Chondrocyte (in vitro differentiated cells): ENCODE data around the gene GPC1. TPM values are rescaled to one million over a fixed set of nuclear protein-coding genes. Genes with fewer than 3 reads are reported as not detected.

ENCODE experiments used
- DNase-seq: peaks from one replicate; pipeline ENCODE4 v3.0.0; 2021; ENCODE audit warnings: mixed read lengths, low spot score
- H3K27ac Mint-ChIP-seq: one replicate; pipeline ENCODE4 v1.8.0; 2021; ENCODE audit warnings: mild to moderate bottlenecking, moderate library complexity, mixed read lengths; ENCODE audit not compliant: unreplicated experiment
- H3K27me3 Mint-ChIP-seq: 2 replicates; pipeline ENCODE4 v1.8.0; 2021; ENCODE audit warnings: low read depth, mixed read lengths
- H3K36me3 Mint-ChIP-seq: 2 replicates; pipeline ENCODE4 v1.8.0; 2021; ENCODE audit warnings: low read depth, mixed read lengths
- H3K4me1 Mint-ChIP-seq: 2 replicates; pipeline ENCODE4 v1.8.0; 2021; ENCODE audit warnings: low read depth, mild to moderate bottlenecking, mixed read lengths
- H3K4me3 Mint-ChIP-seq: one replicate; pipeline ENCODE4 v1.8.0; 2021; ENCODE audit warnings: mild to moderate bottlenecking, moderate library complexity, mixed read lengths; ENCODE audit not compliant: unreplicated experiment
- H3K9me3 Mint-ChIP-seq: 2 replicates; pipeline ENCODE4 v1.8.0; 2021; ENCODE audit warnings: low read depth, mixed read lengths
- CTCF ChIP-seq: fragments of 200-600 bp; sonication (generic); IDR thresholded peaks from 2 replicates; pipeline ENCODE4 v1.5.0; 2021; ENCODE audit warnings: antibody characterized with exemption, mild to moderate bottlenecking, moderate library complexity
- total RNA-seq: library from RNA; stranded (reverse); gene quantifications from 3 replicates; pipeline ENCODE4 v1.2.1, GENCODE V29; 2021

GPC1 gene
- total RNA-seq, 1 donor from 2014 or later, result 264 TPM

GRCh38 chr2:240424341-240425235 is 10.9 kb upstream of the GPC1 start:
- no peak overlapping the region for H3K27ac Mint-ChIP-seq
- H3K27me3 Mint-ChIP-seq, result no peaks in the 10 kb centered on the region
- H3K4me1 Mint-ChIP-seq, result no peaks in the 10 kb centered on the region
- peaks cover 14% of the 10 kb centered on the region for H3K9me3 Mint-ChIP-seq
- no peak for TF ChIP-seq CTCF
- H3K4me3 Mint-ChIP-seq, result no peak overlapping the region
- H3K36me3 Mint-ChIP-seq, result no peaks in the 10 kb centered on the region
- DNase-seq, result no peak

GRCh38 chr2:240425236-240425615 is 10.2 kb upstream of the GPC1 start:
- Mint-ChIP-seq H3K9me3 (peaks cover 14% of the 10 kb centered on the region), H3K4me3 (no peak overlapping the region), H3K4me1 (no peaks in the 10 kb centered on the region), H3K27me3 (no peaks in the 10 kb centered on the region), H3K27ac (no peak overlapping the region), H3K36me3 (no peaks in the 10 kb centered on the region)
- no peak for TF ChIP-seq CTCF
- DNase-seq, result no peak

GRCh38 chr2:240425697-240426096 is 9.8 kb upstream of the GPC1 start:
- Mint-ChIP-seq H3K4me1 (no peaks in the 10 kb centered on the region), H3K36me3 (no peaks in the 10 kb centered on the region), H3K4me3 (no peak overlapping the region), H3K9me3 (peaks cover 14% of the 10 kb centered on the region), H3K27ac (no peak overlapping the region), H3K27me3 (no peaks in the 10 kb centered on the region)
- DNase-seq, result no peak
- no peak for TF ChIP-seq CTCF

- Mint-ChIP-seq H3K27ac (no peak overlapping the region), H3K4me1 (no peaks in the 10 kb centered on the region), H3K36me3 (no peaks in the 10 kb centered on the region), H3K9me3 (peaks cover 14% of the 10 kb centered on the region), H3K4me3 (no peak overlapping the region), H3K27me3 (no peaks in the 10 kb centered on the region)
- no peak for TF ChIP-seq CTCF
- no peak for DNase-seq
These were observed 8.4 kb upstream of the GPC1 start for GRCh38 chr2:240426845-240427721.

GRCh38 chr2:240427729-240428128 is 7.7 kb upstream of the GPC1 start:
- Mint-ChIP-seq H3K27me3 (no peaks in the 10 kb centered on the region), H3K9me3 (peaks cover 7% of the 10 kb centered on the region), H3K4me1 (no peaks in the 10 kb centered on the region), H3K4me3 (no peak overlapping the region), H3K36me3 (no peaks in the 10 kb centered on the region), H3K27ac (no peak overlapping the region)
- no peak for DNase-seq
- TF ChIP-seq CTCF, result no peak
